ENCODE measurements around the gene HSF5.

- TF ChIP-seq CTCF (IDR thresholded peaks at IDR 0.05) (no peak), EZH2phosphoT487 (IDR thresholded peaks at IDR 0.05) (no peak), EZH2 (IDR thresholded peaks at IDR 0.05) (no peak)
Observed at GRCh38 chr17:58498177-58498828, 10.1 kb upstream of the HSF5 start.

Measured in neural progenitor cell (in vitro differentiated cells).